HG02642 (cell line): ENCODE results near the gene LMBR1.
"Not testable (repeated sequence)": the region's sequence is repeated elsewhere in the genome, so short reads cannot be mapped to it uniquely, and the experiment has no call there.

Source experiments
- ATAC-seq: cut with Tn5 transposase; IDR thresholded peaks from one replicate; pipeline ENCODE4 v1.9.1; 2021; ENCODE audit warnings: mild to moderate bottlenecking; ENCODE audit not compliant: unreplicated experiment, poor library complexity

The LMBR1 gene

GRCh38 chr7:156639426-156640256, 253.3 kb downstream of the LMBR1 start:
- no peak for ATAC-seq

DNA sequence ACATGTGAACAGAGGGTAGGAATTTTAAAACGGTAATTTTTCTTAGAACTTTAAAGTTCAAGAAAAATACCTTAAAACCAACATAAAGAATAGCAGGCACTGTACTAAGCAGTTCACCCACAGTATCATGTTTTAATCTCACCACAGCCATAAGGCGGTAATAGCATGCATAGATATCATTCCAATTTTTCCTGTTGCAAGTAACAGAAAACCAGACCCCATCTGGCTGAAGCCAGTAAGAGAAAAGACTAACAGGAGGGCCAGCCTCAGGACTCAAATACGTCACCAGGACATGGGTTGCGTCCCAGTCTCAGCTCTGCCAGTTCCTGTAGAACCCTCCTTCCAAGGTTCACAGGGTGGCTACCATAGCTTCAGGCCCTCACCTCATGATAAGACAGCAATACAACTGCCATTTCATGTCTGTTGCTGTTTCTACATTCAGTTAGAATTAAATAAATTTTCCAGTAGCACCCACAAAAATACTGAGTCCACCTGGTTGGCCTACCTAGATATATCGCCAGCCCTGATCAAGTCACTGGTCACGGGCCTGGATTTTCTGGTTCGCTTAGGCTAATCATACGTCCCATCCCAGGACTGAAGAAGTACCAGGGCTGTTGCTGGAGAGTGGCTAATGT, 254.4 kb downstream of the LMBR1 start:
- no peak for ATAC-seq

DNA sequence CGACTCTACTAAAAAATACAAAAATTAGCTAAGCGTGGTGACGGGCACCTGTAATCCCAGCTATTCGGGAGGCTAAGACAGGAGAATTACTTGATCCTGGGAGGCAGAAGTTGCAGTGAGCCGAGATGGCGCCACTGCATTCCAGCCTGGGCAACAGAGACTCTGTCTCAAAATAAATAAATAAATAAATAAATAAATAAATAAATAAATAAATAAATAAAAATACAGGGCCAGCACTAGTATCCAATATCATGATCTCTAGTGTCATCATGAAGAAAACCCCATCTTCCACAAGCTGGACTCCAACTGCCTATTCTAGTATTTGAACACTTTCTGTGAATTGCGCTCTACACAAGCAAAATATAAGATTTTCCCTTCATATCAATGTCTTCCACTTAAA, 255.9 kb downstream of the LMBR1 start:
- not testable (repeated sequence) for ATAC-seq

GRCh38 chr7:156635529-156636385, 257.2 kb downstream of the LMBR1 start:
- no peak for ATAC-seq

GRCh38 chr7:156634117-156634516, 258.9 kb downstream of the LMBR1 start:
- ATAC-seq, result no peak

DNA sequence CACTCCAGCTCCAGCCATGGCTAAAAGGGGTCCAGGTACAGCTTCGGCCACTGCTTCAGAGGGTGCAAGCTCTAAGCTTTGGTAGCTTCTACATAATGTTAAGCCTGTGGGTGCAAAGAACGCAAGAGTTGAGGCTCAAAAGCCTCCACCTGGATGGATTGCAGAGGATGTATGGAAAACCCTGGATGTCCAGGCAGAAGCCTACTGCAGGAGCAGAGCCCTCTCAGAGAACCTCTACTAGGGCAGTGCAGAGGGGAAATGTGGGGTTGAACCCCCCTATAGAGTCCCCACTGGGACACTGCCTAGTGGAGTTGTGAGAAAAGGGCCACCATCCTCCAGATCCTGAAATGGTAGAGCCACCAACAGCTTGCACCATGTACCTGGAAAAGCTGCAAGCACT, 263.1 kb downstream of the LMBR1 start:
- no peak for ATAC-seq

DNA sequence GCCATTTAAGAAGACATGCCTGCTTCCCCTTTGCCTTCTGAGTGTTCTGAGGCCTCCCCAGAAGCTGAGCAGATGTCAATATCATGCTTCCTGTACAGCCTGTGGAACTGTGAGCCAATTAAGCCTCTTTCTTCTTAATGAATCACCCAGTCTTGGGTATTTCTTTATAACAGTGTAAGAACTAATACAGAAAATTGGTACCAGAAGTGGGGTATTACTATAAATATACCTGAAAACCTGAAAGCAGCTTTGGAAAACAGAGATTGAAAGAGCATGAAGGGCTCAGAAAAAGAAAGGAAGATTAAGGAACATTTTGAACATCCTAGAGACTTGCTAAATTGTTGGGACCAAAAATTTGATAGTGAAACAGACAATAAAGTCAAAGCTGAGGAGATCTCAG, 264.4 kb downstream of the LMBR1 start:
- ATAC-seq, result no peak
